Keratinocyte (primary cell): ENCODE results near the gene CHI3L2. TPM values are rescaled to one million over a fixed set of nuclear protein-coding genes. Genes with fewer than 3 reads are reported as not detected.
A peak's percentile ranks its signal among the peaks of the same experiment; 100 is the strongest.

Source experiments
- DNase-seq: peaks from one replicate; pipeline ENCODE4 v3.0.0-alpha.2; 2011; ENCODE audit warnings: low read depth, missing footprints, low spot score
- FAIRE-seq: peaks from 2 replicates; lab custom pipeline; 2011; peaks lifted over from hg19 to GRCh38; lab: Jason Lieb, UNC
- H2AFZ ChIP-seq: 2 replicates; pipeline ENCODE4 v1.6.0; 2012; ENCODE audit warnings: low read length, control low read depth, inconsistent platforms; ENCODE audit not compliant: control insufficient read depth
- H3K27ac ChIP-seq: 2 replicates; pipeline ENCODE4 v1.5.1; 2011; ENCODE audit warnings: low read length; ENCODE audit not compliant: control insufficient read depth, insufficient read depth
- H3K27me3 ChIP-seq: 3 replicates; pipeline ENCODE4 v1.6.0; 2011; ENCODE audit warnings: low read length; ENCODE audit not compliant: control insufficient read depth, insufficient read depth; ENCODE audit errors: extremely low read depth
- H3K36me3 ChIP-seq, 2 experiments: 2 replicates in 1 of 2; 3 replicates in 1 of 2; pipeline ENCODE4 v1.5.1; 2011; ENCODE audit warnings: low read length in 2 of 2, mild to moderate bottlenecking in 1 of 2; ENCODE audit not compliant: control insufficient read depth in 2 of 2, insufficient read depth in 2 of 2; ENCODE audit errors: extremely low read depth in 1 of 2
- H3K4me1 ChIP-seq: 3 replicates; pipeline ENCODE4 v1.5.1; 2011; ENCODE audit warnings: low read length; ENCODE audit not compliant: control insufficient read depth, insufficient read depth; ENCODE audit errors: extremely low read depth
- H3K4me2 ChIP-seq: 3 replicates; pipeline ENCODE4 v1.6.0; 2011; ENCODE audit warnings: low read depth, low read length; ENCODE audit not compliant: control insufficient read depth, insufficient read depth; ENCODE audit errors: extremely low read depth
- H3K4me3 ChIP-seq, 3 experiments: fragments of 200-600 bp in 1 of 3; sonication (generic) in 1 of 3; 2 replicates in 2 of 3; 3 replicates in 1 of 3; pipeline ENCODE4 v1.5.1; 2011 to 2016; ENCODE audit warnings: low read length in 3 of 3, mild to moderate bottlenecking in 3 of 3, control low read depth in 2 of 3, inconsistent platforms in 1 of 3, low read depth in 1 of 3, mixed read lengths in 1 of 3, mixed run types in 1 of 3, moderate library complexity in 1 of 3; ENCODE audit not compliant: control insufficient read depth in 2 of 3, insufficient read depth in 2 of 3; ENCODE audit errors: extremely low read depth in 1 of 3
- H3K79me2 ChIP-seq: 2 replicates; pipeline ENCODE4 v1.6.0; 2012; ENCODE audit warnings: low read length; ENCODE audit not compliant: control insufficient read depth, insufficient read depth
- H3K9ac ChIP-seq: 3 replicates; pipeline ENCODE4 v1.6.0; 2011; ENCODE audit warnings: low read length; ENCODE audit not compliant: control insufficient read depth, insufficient read depth; ENCODE audit errors: extremely low read depth
- H3K9me1 ChIP-seq: 3 replicates; pipeline ENCODE4 v1.6.0; 2011; ENCODE audit warnings: low read length; ENCODE audit not compliant: control insufficient read depth, insufficient read depth; ENCODE audit errors: extremely low read depth
- H3K9me3 ChIP-seq: 2 replicates; pipeline ENCODE4 v1.5.1; 2012; ENCODE audit warnings: low read depth, low read length; ENCODE audit not compliant: control insufficient read depth
- H4K20me1 ChIP-seq: 3 replicates; pipeline ENCODE4 v1.6.0; 2011; ENCODE audit warnings: low read length; ENCODE audit not compliant: control insufficient read depth, insufficient read depth; ENCODE audit errors: extremely low read depth
- CTCF ChIP-seq, 3 experiments: IDR thresholded peaks in 1 of 3; conservative IDR thresholded peaks in 1 of 3; optimal IDR thresholded peaks in 1 of 3; 2 replicates in 2 of 3; 3 replicates in 1 of 3; pipeline versions ENCODE3 to v1.5.1; 2011; ENCODE audit warnings: low read length in 3 of 3, mild to moderate bottlenecking in 3 of 3, moderate library complexity in 2 of 3, control low read depth in 1 of 3, inconsistent platforms in 1 of 3; ENCODE audit not compliant: insufficient read depth in 2 of 3; ENCODE audit errors: extremely low read depth in 1 of 3
- EZH2 ChIP-seq: IDR thresholded peaks from one replicate; pipeline ENCODE4 v1.6.1; 2012; ENCODE audit warnings: inconsistent platforms, mild to moderate bottlenecking, low read length, moderate library complexity
- dilution Hi-C: fragments of 300-500 bp; cut with MboI; formaldehyde crosslinking; loops from one replicate; pipeline ENCODE4 v1.7.0; 2020; ENCODE audit warnings: low sequenced_read_pairs; ENCODE audit not compliant: extremely low pct_ligation_motif_present
- polyA plus RNA-seq, 5 experiments: library from polyadenylated mRNA; depleted of rRNA in 3 of 5; stranded (reverse) in 3 of 5; stranded (forward) in 1 of 5; unstranded in 1 of 5; fragments of >200 nt; gene quantifications; 1 replicate in 1 of 5; 2 replicates in 3 of 5; 3 replicates in 1 of 5; pipeline versions ENCODE4 v1.2.1 to v1.2.3, GENCODE V29; 2011 to 2012; ENCODE audit warnings: missing spikeins in 2 of 5, low read depth in 1 of 5, low replicate concordance in 1 of 5

Gene CHI3L2
- polyA plus RNA-seq, 1 donor (not counting 4 experiments of a cell fraction or from before 2014, with no cell fraction given) = 2.5 TPM

GRCh38 chr1:111275079-111275478 is 47.6 kb downstream of the CHI3L2 start:
- no peak for FAIRE-seq
- no peak overlapping the region for H3K27ac ChIP-seq
- TF ChIP-seq CTCF (optimal IDR thresholded peaks at IDR 0.05 in 1 of 3, IDR thresholded peaks at IDR 0.05 in 1 of 3, conservative IDR thresholded peaks at IDR 0.05 in 1 of 3; ENCODE audit: extremely low read depth in 1 of 3, insufficient read depth in 2 of 3, low read length in 3 of 3) (no peak), EZH2 (no peak)

DNA sequence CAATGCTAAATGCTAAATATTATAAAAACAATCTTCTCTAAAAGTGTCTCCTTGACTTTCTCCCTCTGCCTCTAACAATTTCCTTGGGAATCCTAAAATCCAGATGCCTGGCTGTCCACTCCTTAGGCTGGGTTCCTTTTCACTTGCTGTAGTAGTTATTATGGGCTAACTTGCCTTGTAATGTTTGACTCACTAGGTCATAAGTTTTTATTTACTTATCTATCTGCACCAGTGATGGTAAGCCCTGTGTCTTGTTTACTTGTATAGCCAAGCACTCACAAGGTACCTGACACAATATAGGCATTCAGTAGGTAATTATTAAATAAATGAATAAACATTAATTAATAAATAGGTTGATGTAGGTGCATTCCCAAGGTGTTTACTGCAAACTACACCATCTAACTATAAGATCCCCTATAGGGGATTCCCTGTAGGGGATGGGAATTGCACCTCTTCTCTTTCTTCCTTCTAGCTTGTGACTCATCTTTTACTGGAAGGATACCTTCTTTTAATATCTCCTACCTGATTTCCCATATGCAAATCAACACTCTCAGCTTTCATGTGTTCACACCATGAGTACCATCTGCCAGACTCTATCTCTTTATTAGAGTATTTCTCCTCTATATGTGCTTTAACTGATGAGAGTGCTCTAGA is 48.4 kb downstream of the CHI3L2 start:
- dilution Hi-C loops = no loop called here
- peaks cover 14% of the 10 kb centered on the region for H3K27me3 ChIP-seq
- H3K4me2 ChIP-seq = no peak overlapping the region
- no peaks in the 10 kb centered on the region for H3K9me1 ChIP-seq
- no peaks in the 10 kb centered on the region for H4K20me1 ChIP-seq
- H3K4me1 ChIP-seq = no peaks in the 10 kb centered on the region
- H2AFZ ChIP-seq = no peak overlapping the region
- no peak for TF ChIP-seq EZH2
- TF ChIP-seq CTCF (optimal IDR thresholded peaks at IDR 0.05 in 1 of 3, IDR thresholded peaks at IDR 0.05 in 1 of 3, conservative IDR thresholded peaks at IDR 0.05 in 1 of 3; ENCODE audit: extremely low read depth in 1 of 3, insufficient read depth in 2 of 3, low read length in 3 of 3) = no peak
- no peaks in the 10 kb centered on the region for H3K9me3 ChIP-seq
- H3K27ac ChIP-seq = no peak overlapping the region
- DNase-seq (no peak), FAIRE-seq (no peak)
- no peak overlapping the region for H3K4me3 ChIP-seq
- no peaks in the 10 kb centered on the region for H3K79me2 ChIP-seq
- no peak overlapping the region for H3K9ac ChIP-seq
- H3K36me3 ChIP-seq = no peaks in the 10 kb centered on the region

More at GRCh38 chr1:111275079-111275478, 47.6 kb downstream of the CHI3L2 start:
- H3K9ac ChIP-seq = no peak overlapping the region
- dilution Hi-C loops = no loop called here
- no peaks in the 10 kb centered on the region for H3K79me2 ChIP-seq
- no peak overlapping the region for H3K4me3 ChIP-seq
- H3K9me3 ChIP-seq = no peaks in the 10 kb centered on the region
- H4K20me1 ChIP-seq = no peaks in the 10 kb centered on the region
- no peaks in the 10 kb centered on the region for H3K4me1 ChIP-seq
- H3K27me3 ChIP-seq = peaks cover 22% of the 10 kb centered on the region
- H3K9me1 ChIP-seq = no peaks in the 10 kb centered on the region
- DNase-seq = peak; percentile 2
- H2AFZ ChIP-seq = no peak overlapping the region
- H3K4me2 ChIP-seq = no peak overlapping the region
- H3K36me3 ChIP-seq = no peaks in the 10 kb centered on the region
